RPMI7951 (cell line): ENCODE results near the gene KRTAP4-4. TPM values are rescaled to one million over a fixed set of nuclear protein-coding genes. Genes with fewer than 3 reads are reported as not detected.
"Not testable (repeated sequence)": the region's sequence is repeated elsewhere in the genome, so short reads cannot be mapped to it uniquely, and the experiment has no call there.

Source experiments
- DNase-seq: peaks from one replicate; pipeline ENCODE4 v3.0.0-alpha.2; 2012; ENCODE audit warnings: low read depth
- total RNA-seq: library from RNA; depleted of rRNA; stranded (reverse); fragments of >200 nt; shearing (Covaris generic); gene quantifications from 2 replicates; pipeline ENCODE4 v1.2.3, GENCODE V29; 2014; rRNA removed

Gene KRTAP4-4
- not detected in 2 replicates for total RNA-seq

DNA sequence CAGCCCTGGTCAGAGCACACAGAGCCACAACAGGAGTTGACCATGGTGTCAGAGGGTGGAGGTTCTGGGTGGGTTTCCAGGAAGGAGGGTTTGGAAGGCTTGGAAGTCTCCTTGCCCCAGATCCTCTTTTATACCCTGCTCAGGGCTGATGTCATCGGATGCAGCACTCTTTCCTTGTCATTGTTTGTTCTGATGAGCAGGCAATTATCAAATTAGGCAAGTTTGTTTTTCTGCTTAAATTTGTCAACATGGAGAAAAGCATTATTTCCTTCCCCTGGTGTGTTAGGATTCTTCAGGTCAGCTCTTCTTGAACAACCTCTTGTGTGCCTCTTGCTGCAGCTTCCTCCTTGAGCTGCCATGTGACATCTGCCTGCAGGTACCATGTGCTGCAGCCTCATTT lies at the start of gene KRTAP4-4:
KRTAP4-4 (minus strand) TSS at position 101 of the 400 bp plus-strand sequence; CDS start at position 44, 57 bp downstream.
- no peak for DNase-seq

DNA sequence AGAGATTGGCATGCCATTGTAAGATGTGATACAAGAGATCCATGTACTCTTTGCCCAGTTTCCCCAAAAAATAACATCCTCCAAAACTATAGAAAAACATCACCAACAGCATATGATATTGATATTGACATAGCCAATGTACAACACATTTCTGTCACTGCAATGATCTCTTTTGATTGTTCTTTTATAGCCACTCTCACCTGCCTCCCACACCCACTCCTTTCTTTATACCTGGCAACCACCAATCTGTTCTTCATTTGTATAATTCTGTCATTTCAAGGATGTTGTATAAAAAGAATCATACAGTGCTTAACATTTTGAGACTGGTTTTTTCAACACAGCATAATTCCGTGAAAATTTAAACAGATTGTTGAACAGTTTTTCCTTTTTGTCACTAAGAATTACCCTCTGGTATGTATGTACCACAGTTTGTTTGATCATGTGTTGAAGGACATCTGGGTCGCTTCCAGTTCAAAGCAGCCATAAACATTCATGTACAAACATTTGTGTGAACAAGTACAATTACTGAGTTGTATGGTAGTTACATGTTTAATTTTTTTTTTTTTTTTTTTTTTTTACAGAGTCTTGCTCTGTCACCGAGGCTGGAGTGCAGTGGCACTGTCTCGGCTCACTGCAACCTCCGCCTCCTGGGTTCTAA lies 39.0 kb upstream of the KRTAP4-4 start:
- no peak for DNase-seq

DNA sequence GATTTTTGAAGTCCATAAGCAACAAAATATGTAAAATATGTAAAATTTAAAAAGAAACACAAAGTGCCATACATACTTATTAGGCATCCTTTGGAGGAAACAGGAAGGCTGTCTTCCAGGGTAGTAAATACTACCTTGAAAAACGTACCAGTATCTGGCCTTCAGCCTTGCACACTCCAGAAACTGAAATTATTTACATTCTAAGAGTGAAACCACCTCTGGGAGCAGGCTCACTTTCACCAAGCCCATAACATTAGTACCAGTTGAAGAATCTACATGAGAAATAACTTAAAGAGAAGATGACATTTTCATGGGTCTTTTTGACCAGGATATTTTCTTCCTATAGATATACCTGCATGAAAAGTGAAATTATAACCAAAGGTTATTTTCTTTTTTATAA lies 35.5 kb upstream of the KRTAP4-4 start:
- DNase-seq, result no peak

DNA sequence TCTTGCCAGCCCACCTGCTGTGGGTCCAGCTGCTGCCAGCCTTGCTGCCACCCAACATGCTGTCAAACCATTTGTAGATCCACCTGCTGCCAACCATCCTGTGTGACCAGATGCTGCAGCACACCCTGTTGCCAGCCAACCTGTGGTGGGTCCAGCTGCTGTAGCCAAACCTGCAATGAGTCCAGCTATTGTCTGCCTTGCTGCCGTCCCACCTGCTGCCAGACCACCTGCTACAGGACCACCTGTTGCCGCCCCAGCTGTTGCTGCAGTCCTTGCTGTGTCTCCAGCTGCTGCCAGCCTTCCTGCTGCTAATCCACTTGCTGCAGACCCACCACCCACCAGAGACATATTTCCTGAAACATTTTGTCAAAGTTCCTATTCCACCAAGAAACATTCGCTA lies 29.8 kb upstream of the KRTAP4-4 start:
- no peak for DNase-seq

DNA sequence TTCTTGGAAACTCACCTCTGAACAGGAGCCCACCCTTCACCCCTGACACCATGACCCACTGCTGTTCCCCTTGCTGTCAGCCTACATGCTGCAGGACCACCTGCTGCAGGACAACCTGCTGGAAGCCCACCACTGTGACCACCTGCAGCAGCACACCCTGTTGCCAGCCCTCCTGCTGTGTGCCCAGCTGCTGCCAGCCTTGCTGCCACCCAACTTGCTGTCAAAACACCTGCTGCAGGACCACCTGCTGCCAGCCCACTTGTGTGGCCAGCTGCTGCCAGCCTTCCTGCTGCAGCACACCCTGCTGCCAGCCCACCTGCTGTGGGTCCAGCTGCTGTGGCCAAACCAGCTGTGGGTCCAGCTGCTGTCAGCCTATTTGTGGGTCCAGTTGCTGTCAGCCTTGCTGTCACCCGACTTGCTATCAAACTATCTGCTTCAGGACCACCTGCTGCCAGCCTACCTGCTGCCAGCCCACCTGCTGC lies 29.3 kb upstream of the KRTAP4-4 start, which contains the start of gene KRTAP9-1:
KRTAP9-1 (plus strand) TSS at position 51 of the 482 bp plus-strand sequence; CDS start at position 51, 0 bp downstream.
- DNase-seq, result not testable (repeated sequence)

DNA sequence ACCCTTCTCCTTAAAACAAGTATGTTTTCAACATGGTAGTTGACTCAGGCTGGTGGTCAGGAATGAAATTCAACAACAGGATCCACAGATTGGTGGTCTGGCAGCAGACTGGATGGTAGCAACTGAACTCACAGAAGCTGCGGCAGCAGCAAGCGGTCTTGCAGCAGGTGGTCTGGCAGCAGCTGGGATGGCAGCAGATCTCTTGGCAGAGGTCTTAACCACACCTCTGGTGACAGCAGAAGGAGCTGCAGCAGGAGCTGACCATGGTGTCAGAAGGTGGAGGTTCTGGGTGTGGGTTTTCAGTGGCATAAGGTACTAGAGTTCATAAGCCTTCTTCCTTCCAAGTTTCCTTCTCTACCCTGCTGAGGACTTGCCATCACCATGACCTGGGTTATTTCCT lies 26.3 kb upstream of the KRTAP4-4 start:
- no peak for DNase-seq

DNA sequence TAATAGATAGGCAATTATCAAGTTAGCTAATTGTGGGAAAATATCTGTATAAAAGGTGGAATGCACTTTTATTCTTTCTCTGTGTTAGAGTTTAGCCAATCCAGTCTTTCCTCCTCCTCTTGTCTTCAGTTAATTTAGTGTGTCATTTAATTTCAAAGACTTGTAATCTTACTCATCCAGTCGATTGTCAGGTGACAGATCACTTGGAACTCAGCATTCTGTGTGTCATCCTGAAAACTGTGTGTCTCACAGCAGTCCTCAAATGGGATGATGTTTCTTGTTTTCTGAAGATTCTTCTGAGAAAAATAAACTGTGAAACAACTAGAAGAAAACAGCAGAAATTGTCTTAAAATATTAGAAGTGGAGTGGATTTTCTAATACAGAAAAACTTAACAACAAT lies 24.5 kb upstream of the KRTAP4-4 start:
- no peak for DNase-seq

DNA sequence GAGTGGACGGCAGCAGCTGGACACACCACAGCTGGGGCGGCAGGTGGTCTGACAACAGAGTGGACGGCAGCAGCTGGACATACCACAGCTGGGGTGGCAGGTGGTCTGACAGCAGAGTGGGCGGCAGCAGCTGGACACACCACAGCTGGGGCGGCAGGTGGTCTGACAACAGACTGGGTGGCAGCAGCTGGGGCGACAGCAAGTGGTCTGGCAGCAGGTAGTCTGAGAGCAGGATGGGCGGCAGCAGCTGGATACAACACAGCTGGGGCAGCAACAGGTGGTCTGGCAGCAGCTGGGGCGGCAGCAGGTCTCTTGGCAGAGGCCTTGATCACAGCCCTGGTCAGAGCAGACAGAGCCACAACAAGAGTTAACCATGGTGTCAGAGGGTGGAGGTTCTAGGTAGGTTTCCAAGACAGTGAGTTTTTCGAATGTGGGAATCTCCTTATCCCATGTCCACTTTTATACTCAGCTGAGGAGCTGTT lies 24.0 kb upstream of the KRTAP4-4 start, which contains the start of gene KRTAP4-1:
KRTAP4-1 (minus strand) TSS at position 432 of the 482 bp plus-strand sequence; CDS start at position 375, 57 bp downstream.
- DNase-seq, result no peak

DNA sequence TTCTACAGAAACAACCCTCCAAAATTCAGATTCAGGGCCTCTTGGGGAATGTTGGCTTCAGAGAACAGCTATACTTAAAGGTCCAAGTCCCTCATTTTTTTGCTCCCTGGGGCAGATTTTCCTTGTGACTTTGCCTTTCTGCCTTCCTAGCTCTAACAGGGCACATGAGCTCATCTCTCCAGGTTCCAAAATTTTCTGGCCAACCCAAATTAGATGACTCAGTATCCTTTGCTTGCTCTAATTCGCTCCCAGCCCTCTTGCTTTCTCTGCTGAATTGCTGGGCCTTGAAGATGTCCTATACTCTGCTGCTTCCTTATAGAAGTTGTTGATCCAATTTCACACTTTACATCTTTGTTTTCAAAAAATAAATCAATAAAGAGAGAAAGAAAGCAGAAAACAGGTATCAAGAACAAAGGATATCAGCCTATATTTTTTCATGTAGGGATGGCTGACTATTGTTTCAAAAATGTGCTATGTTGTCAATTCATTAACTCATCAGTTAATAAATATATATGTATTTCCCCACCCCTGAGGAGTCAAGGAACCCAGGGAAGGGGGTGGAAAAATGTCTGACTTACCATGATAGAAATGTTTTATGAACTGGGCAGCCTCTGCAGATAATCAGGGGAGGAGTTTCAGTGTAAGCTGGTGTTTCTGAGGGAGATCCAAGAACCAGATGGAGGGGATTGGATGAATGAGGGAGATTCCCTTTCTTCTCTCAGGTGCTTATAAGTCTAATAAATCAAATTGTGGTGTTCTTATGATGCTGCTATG lies 18.5 kb upstream of the KRTAP4-4 start:
- DNase-seq, result peak; percentile 27

DNA sequence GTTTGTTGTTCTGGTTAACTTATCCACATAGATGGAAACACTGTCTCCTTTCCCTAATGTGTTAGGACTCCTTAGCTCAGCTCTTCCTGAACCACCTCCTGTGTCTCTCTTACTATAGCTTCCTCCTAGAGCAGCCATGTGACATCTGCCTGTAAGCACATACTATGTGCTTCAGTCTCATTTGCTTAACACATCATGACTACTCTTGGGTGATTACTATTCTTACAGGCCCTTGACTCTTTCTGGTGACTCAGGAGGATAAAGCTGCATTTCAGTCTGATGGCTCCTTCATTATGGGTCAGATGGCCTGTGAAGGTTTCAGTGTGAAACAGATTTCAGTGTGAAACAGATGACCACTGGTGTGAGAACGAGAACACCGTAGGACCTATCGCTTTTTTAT lies 17.8 kb upstream of the KRTAP4-4 start:
- DNase-seq, result peak; percentile 34

DNA sequence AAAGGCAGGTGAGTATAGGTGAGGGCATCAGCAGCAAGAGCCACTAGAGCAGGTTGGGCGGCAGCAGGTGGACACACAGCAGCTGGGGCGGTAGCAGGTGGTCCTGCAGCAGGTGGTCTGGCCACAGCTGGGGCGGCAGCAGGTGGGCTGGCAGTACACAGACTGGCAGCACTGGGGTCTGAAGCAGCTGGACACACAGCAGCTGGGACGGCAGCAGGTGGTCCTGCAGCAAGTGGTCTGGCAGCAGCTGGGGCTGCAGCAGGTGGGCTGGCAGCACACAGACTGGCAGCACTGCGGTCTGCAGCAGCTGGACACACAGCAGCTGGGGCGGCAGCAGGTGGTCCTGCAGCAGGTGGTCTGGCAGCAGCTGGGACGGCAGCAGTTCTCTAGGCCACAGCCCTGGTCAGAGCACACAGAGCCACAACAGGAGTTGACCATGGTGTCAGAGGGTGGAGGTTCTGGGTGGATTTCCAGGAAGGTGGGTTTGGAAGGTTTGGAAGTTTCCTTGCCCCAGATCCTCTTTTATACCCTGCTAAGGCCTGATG lies 17.3 kb upstream of the KRTAP4-4 start, which contains the start of gene KRTAP4-2:
KRTAP4-2 (minus strand) TSS at position 495 of the 545 bp plus-strand sequence; CDS start at position 438, 57 bp downstream.
- DNase-seq, result no peak

DNA sequence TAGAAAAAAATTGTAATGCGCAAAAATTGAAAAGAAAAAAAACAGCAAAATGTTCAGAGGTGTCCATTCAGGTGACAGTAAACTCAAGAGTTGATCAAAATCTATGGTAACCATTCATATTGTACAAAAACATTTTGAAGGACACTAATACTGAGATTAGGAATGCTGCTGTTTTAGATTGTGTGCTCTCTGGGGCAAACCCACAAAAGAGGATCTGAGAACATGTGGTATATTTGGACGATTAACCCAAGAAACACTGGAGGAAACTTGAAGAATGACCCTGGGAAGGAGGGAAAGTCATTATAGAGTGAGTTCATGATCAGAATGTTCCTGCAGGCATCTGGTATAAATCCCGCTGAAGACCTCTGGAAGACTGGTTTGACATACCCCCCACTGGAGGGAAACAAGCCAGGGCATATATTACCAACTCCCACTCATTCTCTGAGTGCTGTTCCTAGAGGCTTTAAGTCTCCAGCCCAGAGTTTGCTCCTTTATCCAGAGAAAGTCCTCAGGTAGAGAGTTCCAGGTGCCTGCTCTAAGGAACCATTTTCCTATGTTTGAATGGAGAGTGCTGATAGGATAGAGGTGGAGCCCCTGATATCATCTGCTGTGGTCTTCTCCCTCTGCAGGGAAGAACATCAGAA lies 16.3 kb upstream of the KRTAP4-4 start:
- DNase-seq, result no peak

DNA sequence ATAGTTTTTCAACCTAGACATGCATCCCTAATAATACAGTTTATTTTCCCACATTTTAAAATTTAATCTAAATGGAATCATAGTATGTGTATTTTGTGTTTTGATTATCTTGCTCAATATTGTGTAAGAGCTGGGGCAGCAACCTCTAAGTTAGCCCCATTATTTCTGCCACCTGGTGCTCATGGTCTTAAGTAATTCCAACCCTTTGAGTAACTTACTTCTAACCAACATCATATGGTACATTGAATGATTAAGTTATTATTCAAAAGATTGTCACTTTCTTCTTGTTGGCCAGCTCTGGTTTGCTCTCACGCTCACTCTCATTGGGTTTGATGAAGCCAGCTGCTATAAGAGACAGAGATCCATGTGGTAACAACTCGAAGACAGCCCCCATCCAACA lies 11.3 kb upstream of the KRTAP4-4 start:
- DNase-seq, result no peak

DNA sequence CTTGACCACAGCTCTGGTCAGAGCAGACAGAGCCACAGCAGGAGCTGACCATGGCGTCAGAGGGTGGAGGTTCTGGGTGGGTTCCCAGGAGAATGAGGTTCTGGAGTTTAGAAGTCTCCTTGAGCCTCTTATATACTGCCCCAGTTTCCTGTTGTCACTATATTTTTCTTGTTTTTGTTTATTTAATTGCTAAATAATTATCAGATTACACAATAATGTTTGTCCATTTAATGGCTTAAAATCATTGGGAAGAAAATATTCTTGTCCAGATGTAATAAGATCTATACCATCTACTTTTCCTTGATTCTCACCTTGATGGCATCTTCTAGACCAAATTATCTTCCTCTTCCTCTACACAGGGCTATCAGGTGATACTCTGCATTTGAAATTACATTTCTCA lies 7.6 kb upstream of the KRTAP4-4 start, which contains the start of gene KRTAP4-3:
KRTAP4-3 (minus strand) TSS at position 101 of the 400 bp plus-strand sequence; CDS start at position 52, 49 bp downstream.
- DNase-seq, result no peak

DNA sequence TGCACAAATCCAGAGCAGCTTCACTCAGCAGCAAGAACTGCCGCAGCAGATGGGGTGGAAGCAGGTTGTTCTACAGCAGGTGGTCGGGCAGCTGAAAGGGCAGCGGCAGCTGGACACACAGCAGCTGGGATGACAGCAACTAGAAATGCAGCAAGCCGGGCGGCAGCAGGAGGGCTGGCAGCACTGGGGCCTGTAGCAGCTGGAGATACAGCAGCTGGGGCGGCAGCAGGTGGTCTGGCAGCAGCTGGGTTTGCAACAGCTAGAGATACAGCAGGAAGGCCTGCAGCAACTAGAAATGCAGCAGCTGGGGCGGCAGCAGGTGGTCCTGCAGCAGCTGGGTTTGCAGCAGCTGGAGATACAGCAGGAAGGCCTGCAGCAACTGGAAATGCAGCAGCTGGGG lies 7.0 kb upstream of the KRTAP4-4 start:
- no peak for DNase-seq

DNA sequence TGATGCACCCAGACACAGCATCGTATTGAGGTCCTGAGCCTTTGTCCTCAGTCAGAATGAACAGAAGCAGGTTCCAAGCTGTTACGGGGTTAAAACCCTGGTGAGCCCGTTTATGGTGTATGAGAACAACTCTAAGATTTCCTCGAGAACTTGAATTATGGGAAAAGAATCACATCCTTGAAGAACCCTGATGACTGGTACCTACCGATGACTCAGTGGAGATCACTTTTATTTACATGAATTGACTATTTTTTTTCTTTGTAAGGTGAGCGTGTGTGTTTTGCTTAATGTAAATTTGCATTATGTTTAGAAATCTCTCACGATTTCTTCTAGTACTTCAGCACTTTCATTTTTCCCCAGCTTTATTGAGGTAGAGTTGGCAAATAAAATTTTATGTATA lies 3.3 kb upstream of the KRTAP4-4 start:
- no peak for DNase-seq

DNA sequence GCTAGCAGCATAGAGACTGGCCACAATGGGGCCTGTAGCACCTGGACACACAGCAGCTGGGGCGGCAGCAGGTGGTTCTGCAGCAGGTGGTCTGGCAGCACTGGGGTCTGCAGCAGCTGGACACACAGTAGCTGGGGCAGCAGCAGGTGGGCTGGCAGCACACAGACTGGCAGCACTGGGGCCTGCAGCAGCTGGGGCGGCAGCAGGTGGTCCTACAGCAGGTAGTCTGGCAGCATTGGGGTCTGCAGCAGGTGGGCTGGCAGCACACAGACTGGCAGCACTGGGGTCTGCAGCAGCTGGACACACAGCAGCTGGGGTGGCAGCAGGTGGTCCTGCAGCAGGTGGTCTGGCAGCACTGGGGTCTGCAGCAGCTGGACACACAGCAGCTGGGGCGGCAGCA lies 358 bp downstream of the KRTAP4-4 start:
- not testable (repeated sequence) for DNase-seq

DNA sequence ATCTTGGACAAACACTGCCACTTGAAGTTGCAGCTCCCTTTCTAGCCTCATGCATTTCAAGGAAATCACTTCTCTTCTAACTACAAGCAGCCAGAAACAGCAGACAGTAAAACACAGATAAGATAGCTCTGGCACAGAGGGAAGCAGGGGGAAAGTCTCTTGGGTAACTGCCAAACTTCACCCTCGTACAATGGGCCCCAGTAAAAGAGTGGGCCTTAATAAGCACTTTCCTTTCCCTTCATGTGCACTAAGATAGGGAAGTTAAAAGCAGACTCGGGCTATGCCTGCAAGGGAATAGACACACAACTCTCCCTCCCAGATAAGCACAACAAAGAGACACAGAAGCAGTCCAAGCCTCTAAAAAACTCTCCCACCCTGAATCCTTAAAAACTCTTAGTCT lies 6.7 kb downstream of the KRTAP4-4 start:
- no peak for DNase-seq

DNA sequence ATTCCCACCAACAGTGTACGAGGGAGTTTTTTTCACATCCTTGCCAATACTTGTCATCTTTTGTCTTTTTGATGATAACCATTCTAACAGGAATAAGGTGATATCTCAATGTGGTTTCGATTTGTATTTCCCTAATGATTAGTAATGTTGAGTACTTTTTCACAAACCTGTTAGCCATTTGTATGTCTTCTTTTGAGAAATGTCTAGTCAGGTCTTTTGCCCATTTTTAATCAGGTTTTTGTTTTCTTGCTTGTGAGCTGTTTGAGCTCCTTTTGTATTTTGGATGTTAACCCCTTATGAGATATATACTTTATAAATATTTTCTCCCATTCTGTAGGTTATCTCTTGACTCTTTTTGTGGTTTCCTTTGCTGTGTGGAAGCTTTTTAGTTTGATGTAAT lies 9.0 kb downstream of the KRTAP4-4 start:
- DNase-seq, result no peak

DNA sequence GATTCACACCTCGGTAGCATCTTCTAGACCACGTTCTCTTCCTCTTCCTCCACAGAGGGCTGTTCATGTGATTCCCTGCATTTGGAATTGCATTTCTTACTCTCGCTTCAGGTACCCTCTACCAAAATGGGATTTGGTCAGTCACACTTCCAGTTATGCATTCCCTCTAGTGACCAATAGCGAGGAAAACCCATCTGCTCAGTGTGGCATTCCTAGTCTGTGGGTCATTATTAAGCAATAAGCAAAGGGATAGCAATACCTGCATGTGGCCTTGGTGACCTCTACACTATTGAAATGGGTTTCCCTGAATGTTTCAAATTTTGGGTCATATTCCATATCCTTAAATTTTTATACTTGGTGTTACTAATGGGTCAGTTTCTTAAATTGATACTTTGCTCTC lies 10.5 kb downstream of the KRTAP4-4 start:
- no peak for DNase-seq

DNA sequence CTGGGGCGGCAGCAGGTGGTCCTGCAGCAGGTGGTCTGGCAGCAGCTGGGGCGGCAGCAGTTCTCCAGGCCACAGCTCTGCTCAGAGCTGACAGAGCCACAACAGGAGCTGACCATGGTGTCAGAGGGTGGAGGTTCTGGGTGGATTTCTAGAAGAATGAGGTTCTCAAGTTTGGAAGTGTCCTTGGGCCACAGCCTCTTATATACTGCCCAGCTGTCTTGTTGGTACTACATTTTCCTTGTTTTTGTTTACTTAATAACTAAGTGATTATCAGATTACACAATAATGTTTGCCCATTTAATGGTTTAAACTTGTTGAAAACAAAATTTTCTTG lies 10.9 kb downstream of the KRTAP4-4 start, which contains the start of gene KRTAP4-5:
KRTAP4-5 (minus strand) TSS at position 174 of the 334 bp plus-strand sequence; CDS start at position 116, 58 bp downstream.
- no peak for DNase-seq
